ENCODE results near the gene TRIM65. TPM values are rescaled to one million over a fixed set of nuclear protein-coding genes. Genes with fewer than 3 reads are reported as not detected.

Gene TRIM65
- total RNA-seq, 1 experiment from 2014 or later = 49.4 TPM

DNA sequence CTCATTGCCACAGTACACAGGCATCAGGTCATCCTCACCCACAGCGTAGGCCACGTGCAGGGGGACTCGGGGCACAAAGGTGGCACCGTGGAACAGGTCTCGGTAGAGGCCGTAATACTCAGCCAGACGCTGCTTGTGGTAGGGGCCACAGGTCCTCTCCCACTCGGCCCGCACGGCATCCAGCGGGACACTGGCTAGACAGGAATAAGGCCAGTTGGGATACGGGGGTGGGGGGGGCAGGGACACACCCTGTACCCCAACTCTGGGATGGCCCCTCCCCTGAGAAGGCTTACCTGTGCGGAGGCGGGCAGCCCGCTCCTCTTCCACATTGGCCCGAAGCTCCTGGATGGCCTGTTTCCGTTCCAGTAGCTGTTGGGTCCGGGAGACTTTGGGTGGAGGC lies 5.0 kb upstream of the TRIM65 start:
- no peak for DNase-seq
- no peaks in the 10 kb centered on the region for H3K9me3 ChIP-seq
- no peaks in the 10 kb centered on the region for H3K27me3 ChIP-seq
- H3K36me3 ChIP-seq = peaks cover 60% of the 10 kb centered on the region
- H3K4me3 ChIP-seq = no peak overlapping the region

GRCh38 chr17:75900691-75901533 lies 4.2 kb upstream of the TRIM65 start:
- Histone ChIP-seq H3K36me3 (peaks cover 62% of the 10 kb centered on the region), H3K27me3 (no peaks in the 10 kb centered on the region), H3K4me3 (no peak overlapping the region), H3K9me3 (no peaks in the 10 kb centered on the region)
- no peak for DNase-seq

GRCh38 chr17:75899767-75900468 lies 3.2 kb upstream of the TRIM65 start:
- H3K36me3 ChIP-seq = peaks cover 69% of the 10 kb centered on the region
- no peak for DNase-seq
- no peaks in the 10 kb centered on the region for H3K27me3 ChIP-seq
- no peaks in the 10 kb centered on the region for H3K9me3 ChIP-seq
- H3K4me3 ChIP-seq = no peak overlapping the region

GRCh38 chr17:75899353-75899752 lies 2.6 kb upstream of the TRIM65 start:
- H3K4me3 ChIP-seq = no peak overlapping the region
- peaks cover 73% of the 10 kb centered on the region for H3K36me3 ChIP-seq
- no peaks in the 10 kb centered on the region for H3K9me3 ChIP-seq
- H3K27me3 ChIP-seq = no peaks in the 10 kb centered on the region
- DNase-seq = no peak

- no peaks in the 10 kb centered on the region for H3K27me3 ChIP-seq
- H3K9me3 ChIP-seq = no peaks in the 10 kb centered on the region
- H3K4me3 ChIP-seq = no peak overlapping the region
- no peak for DNase-seq
- peaks cover 70% of the 10 kb centered on the region for H3K36me3 ChIP-seq
Observed at GRCh38 chr17:75898791-75899190, 2.0 kb upstream of the TRIM65 start.

DNA sequence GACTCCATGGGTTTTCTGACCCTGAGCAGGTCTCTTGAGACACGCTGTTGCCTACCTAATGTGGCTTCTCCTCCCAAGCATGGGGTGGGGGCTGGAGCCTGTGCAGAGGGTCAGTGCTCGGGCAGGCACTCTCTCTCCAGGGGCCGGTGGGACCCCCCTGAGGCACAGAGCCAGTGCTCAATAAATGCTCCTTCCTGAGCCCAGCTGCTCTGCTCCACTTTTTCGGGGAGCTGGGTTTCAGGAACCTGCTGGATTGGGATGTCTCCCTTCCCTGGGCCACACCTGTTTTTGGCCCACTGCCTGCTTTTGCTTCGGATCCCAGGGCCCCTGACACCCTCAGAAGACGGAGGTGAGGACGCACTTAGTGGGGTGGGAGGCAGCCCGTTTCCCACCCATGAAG lies 1.3 kb upstream of the TRIM65 start:
- Histone ChIP-seq H3K9me3 (no peaks in the 10 kb centered on the region), H3K27me3 (no peaks in the 10 kb centered on the region), H3K36me3 (peaks cover 75% of the 10 kb centered on the region), H3K4me3 (no peak overlapping the region)
- no peak for DNase-seq

- Histone ChIP-seq H3K4me3 (peak overlapping the region; percentile 92), H3K27me3 (no peaks in the 10 kb centered on the region), H3K9me3 (no peaks in the 10 kb centered on the region), H3K36me3 (peaks cover 74% of the 10 kb centered on the region)
- DNase-seq = no peak
Observed at GRCh38 chr17:75897160-75898019, 639 bp upstream of the TRIM65 start.

DNA sequence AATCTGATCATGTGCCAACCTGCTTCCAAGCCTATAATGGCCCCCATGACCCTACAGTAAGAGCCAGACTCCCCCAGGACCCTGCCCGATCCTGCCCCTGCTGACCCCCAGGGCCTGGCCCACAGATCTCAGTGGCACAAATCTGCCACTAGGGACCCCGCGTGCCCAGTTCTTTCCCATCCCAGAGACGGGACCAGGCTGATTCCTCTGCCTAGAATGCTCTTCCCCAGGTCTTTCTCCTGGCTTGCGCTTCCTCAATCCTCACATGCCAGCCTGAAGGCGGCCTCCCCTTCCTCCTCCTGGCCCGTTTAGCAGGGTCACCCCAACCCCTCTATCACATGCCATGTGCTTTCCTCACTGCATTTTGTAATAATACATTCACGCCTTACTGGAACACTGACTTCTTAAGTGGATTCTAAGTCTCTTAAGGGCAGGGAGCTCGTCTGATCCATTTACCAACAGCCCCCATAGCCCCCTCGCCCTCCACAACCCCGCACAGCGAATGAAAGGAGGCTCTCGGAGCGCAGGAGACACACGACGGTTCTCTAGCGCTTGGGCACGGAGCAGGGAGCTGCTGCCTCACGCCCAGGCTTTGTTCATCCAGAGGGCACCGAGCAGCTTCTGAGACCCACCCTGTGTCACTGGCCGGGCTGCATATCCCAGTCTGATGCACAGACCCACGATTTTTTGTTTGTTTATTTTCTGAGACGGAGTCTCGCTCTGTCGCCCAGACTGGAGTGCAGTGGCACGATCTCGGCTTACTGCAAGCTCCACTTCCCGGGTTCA lies 1.2 kb downstream of the TRIM65 start:
- peak; percentile 45 for DNase-seq
- H3K4me3 ChIP-seq = peak overlapping the region; percentile 92

DNA sequence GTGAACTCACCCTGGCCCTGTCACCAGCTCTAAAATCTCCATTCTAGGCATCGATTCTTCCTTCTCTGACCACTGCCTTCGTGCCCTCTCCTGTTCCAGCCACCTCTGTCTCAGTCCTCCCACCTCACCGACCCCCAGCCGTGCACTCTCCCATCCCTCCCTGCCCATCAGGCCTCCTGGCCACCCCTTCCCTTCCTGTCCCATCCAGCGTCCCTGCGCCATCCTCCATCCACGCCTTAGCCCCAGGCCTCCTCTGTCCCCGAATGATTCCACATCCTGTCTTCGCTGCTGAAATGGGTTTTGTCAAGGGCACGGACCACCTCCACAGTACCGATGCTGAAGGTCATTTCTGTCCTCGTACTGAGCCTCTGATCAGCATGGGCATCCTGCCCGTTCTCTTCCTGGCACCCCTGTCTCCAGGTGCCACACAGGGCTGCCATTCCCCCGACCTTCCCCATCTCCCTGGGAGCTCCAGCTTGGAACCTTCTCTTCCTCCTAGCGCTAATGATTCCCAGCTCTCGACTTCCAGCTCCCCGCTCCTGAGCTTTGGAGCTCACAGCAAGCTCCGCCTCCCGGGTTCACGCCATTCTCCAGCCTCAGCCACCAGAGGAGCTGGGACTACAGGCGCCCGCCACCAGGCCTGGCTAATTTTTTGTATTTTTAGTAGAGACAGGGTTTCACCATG lies 2.6 kb downstream of the TRIM65 start:
- H3K9me3 ChIP-seq = no peaks in the 10 kb centered on the region
- H3K27me3 ChIP-seq = no peaks in the 10 kb centered on the region
- DNase-seq = no peak
- no peak overlapping the region for H3K4me3 ChIP-seq
- peaks cover 66% of the 10 kb centered on the region for H3K36me3 ChIP-seq

More for the DNA sequence above, 1.2 kb downstream of the TRIM65 start:
- Histone ChIP-seq H3K9me3 (no peaks in the 10 kb centered on the region), H3K27me3 (no peaks in the 10 kb centered on the region), H3K36me3 (peaks cover 67% of the 10 kb centered on the region)

- Histone ChIP-seq H3K27me3 (no peaks in the 10 kb centered on the region), H3K4me3 (no peak overlapping the region), H3K36me3 (peaks cover 58% of the 10 kb centered on the region), H3K9me3 (no peaks in the 10 kb centered on the region)
- DNase-seq = no peak
Observed at GRCh38 chr17:75893305-75894048, 3.3 kb downstream of the TRIM65 start.

GRCh38 chr17:75892556-75893224 lies 4.1 kb downstream of the TRIM65 start:
- H3K27me3 ChIP-seq = no peaks in the 10 kb centered on the region
- no peak overlapping the region for H3K4me3 ChIP-seq
- peaks cover 53% of the 10 kb centered on the region for H3K36me3 ChIP-seq
- no peak for DNase-seq
- no peaks in the 10 kb centered on the region for H3K9me3 ChIP-seq

DNA sequence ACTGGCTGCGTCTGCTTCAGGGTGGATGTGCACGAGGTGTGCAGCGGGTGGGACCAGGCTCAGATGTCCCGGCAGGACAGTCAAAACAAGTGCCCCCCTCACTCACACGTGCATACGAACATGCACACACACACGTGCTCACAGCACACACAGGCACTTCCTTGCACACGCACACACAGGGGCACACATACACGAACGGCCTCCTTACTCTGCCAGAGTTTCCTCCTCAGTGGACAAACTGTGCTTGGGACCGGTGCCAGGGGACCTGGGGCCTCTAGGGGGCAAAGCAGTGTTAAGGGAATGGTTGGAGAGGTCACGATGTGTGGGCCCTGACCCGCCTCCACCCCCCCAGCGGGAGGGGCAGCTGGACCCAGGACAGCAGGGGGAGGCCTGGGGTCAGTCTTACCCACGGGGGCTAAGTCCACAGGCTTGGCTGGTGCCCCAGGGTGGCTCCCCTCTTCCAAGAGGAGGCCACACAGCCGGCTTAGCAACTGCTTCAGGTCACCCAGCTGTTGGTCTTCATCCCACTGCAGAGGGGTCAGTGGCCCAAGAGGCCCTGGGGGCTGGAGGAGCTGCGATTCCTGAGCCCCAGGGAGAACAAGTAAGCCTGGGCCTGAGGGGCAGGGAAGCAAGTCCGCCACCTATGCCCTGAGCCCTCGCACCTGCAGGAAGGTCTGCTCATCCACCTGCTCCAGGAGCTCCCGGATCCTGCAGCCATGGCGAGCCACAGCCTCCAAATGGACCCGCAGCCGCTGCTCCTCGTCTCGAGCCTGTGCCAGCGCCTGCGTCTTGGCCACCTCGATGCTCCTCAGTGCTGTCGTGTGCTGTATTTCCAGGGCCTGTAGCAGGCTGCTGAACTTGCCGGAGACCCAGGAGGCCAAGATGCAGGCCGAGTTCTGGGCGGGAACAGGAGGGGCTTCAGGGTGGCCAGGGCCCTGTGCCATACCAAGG lies 4.9 kb downstream of the TRIM65 start:
- Histone ChIP-seq H3K4me3 (no peak overlapping the region), H3K36me3 (peaks cover 48% of the 10 kb centered on the region), H3K27me3 (no peaks in the 10 kb centered on the region), H3K9me3 (no peaks in the 10 kb centered on the region)
- no peak for DNase-seq

DNA sequence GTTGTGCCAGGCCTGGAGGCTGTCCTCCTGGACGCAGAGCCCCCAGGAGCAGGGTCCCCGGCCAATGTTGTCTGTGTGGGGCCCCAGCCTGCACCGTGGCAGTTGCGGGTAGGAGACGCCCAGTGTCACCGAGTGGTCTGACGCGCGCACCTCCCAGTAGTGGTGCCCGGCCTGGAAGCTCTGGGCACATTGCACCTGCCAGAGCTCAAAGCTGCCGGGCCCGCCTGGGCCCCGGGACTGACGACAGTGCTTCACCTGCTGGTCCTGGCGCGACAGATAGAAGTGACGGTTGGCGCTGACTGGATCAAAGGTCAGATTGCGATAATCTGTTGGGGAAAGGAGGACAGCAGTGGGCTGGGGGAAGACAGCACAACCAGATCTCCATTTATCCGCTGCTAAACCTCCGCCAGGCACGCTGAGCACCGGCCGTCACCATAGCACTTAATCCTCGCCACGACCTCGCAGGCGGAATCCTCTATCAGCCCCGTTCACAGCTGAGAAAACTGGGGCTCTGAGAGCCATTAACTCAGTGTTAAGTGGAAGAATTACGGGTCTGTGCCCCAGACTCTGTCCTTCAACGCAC lies 5.6 kb downstream of the TRIM65 start:
- no peak overlapping the region for H3K4me3 ChIP-seq
- H3K36me3 ChIP-seq = peaks cover 48% of the 10 kb centered on the region
- no peaks in the 10 kb centered on the region for H3K9me3 ChIP-seq
- H3K27me3 ChIP-seq = no peaks in the 10 kb centered on the region
- DNase-seq = no peak

Measured in MG63 (cell line).